SK-N-SH treated with all-trans-retinoic acid at 6 μM for 48 hours (cell line): ENCODE data around the gene MEGF9.

ENCODE experiments used
- ATAC-seq: fragments of 200-7000 bp; cut with Tn5 transposase; 3 replicates; pipeline ENCODE4 v1.9.1; 2020; ENCODE audit warnings: mild to moderate bottlenecking, moderate library complexity
- ARNTL ChIP-seq: fragments of 450-650 bp; formaldehyde crosslinking; IDR thresholded peaks from 2 replicates; pipeline ENCODE4 v1.5.0; 2020; ENCODE audit warnings: low read depth, mild to moderate bottlenecking, moderate library complexity, borderline replicate concordance
- BACH2 ChIP-seq: fragments of 250-450 bp; sonication (Bioruptor Pico); IDR thresholded peaks from 2 replicates; pipeline ENCODE4 v1.9.0; 2021; ENCODE audit warnings: mild to moderate bottlenecking, borderline replicate concordance
- CSDC2 ChIP-seq: fragments of 250-450 bp; sonication (Bioruptor Pico); IDR thresholded peaks from 2 replicates; pipeline ENCODE4 v1.5.0; 2020; ENCODE audit warnings: mild to moderate bottlenecking, moderate library complexity
- ESRRG ChIP-seq: fragments of 250-450 bp; sonication (Bioruptor Pico); IDR thresholded peaks from 2 replicates; pipeline ENCODE4 v1.6.1; 2021; ENCODE audit warnings: mild to moderate bottlenecking
- GLIS3 ChIP-seq: fragments of 250-450 bp; sonication (Bioruptor Pico); IDR thresholded peaks from 2 replicates; pipeline ENCODE4 v1.5.0; 2020; ENCODE audit warnings: mild to moderate bottlenecking, moderate library complexity
- ISL1 ChIP-seq: fragments of 250-450 bp; sonication (Bioruptor Pico); IDR thresholded peaks from 2 replicates; pipeline ENCODE4 v2.1.2; 2022; ENCODE audit warnings: mild to moderate bottlenecking, moderate library complexity
- OSR1 ChIP-seq: fragments of 250-450 bp; sonication (Bioruptor Pico); IDR thresholded peaks from 2 replicates; pipeline ENCODE4 v1.8.0; 2022; ENCODE audit warnings: moderate library complexity, mild to moderate bottlenecking, inconsistent platforms
- RARB ChIP-seq: fragments of 250-450 bp; sonication (Bioruptor Pico); IDR thresholded peaks from 2 replicates; pipeline ENCODE4 v1.8.0; 2021; ENCODE audit warnings: mild to moderate bottlenecking, moderate library complexity
- SNAI2 ChIP-seq: fragments of 250-450 bp; sonication (Bioruptor Pico); IDR thresholded peaks from 2 replicates; pipeline ENCODE4 v1.5.0; 2020; ENCODE audit warnings: mild to moderate bottlenecking, moderate library complexity
- TCF4 ChIP-seq: fragments of 250-450 bp; sonication (Bioruptor Pico); IDR thresholded peaks from 2 replicates; pipeline ENCODE4 v1.8.0; 2021; ENCODE audit warnings: mild to moderate bottlenecking, moderate library complexity, borderline replicate concordance
- TOX ChIP-seq: fragments of 250-450 bp; sonication (Bioruptor Pico); IDR thresholded peaks from 2 replicates; pipeline ENCODE4 v1.8.0; 2021; ENCODE audit warnings: mild to moderate bottlenecking, moderate library complexity, borderline replicate concordance
- ZC3H10 ChIP-seq: fragments of 250-450 bp; sonication (Bioruptor Pico); IDR thresholded peaks from 2 replicates; pipeline ENCODE4 v1.5.1; 2021; ENCODE audit warnings: mild to moderate bottlenecking, moderate library complexity
- ZFP3 ChIP-seq: fragments of 250-450 bp; sonication (Bioruptor Pico); IDR thresholded peaks from 2 replicates; pipeline ENCODE4 v1.5.0; 2020; ENCODE audit warnings: mild to moderate bottlenecking, moderate library complexity
- ZFP30 ChIP-seq: fragments of 450-650 bp; formaldehyde crosslinking; IDR thresholded peaks from 2 replicates; pipeline ENCODE4 v1.5.0; 2022; ENCODE audit warnings: mild to moderate bottlenecking, moderate library complexity
- ZNF565 ChIP-seq: fragments of 450-650 bp; formaldehyde crosslinking; conservative IDR thresholded peaks from 2 replicates; pipeline ENCODE4 v1.5.0; 2020; ENCODE audit warnings: low read depth, mild to moderate bottlenecking, moderate library complexity
- ZNF70 ChIP-seq: fragments of 450-650 bp; formaldehyde crosslinking; IDR thresholded peaks from 2 replicates; pipeline ENCODE4 v1.5.0; 2020; ENCODE audit warnings: mild to moderate bottlenecking, moderate library complexity
- TF ChIP-seq, protein P1 (sequence below): fragments of 250-450 bp; sonication (Bioruptor Pico); IDR thresholded peaks from 2 replicates; pipeline ENCODE4 v1.8.0; 2021; ENCODE audit warnings: low read depth, mild to moderate bottlenecking, moderate library complexity, borderline replicate concordance
- TF ChIP-seq, protein P2 (sequence below): fragments of 250-450 bp; sonication (Bioruptor Pico); IDR thresholded peaks from 2 replicates; pipeline ENCODE4 v1.8.0; 2020; ENCODE audit warnings: mild to moderate bottlenecking, moderate library complexity, borderline replicate concordance
- TF ChIP-seq, protein P3 (sequence below): fragments of 250-450 bp; sonication (Bioruptor Pico); IDR thresholded peaks from 2 replicates; pipeline ENCODE4 v1.5.0; 2020; ENCODE audit warnings: mild to moderate bottlenecking, moderate library complexity
- TF ChIP-seq, protein P4 (sequence below): fragments of 250-450 bp; sonication (Bioruptor Pico); IDR thresholded peaks from 2 replicates; pipeline ENCODE4 v1.5.1; 2021; ENCODE audit warnings: mild to moderate bottlenecking, moderate library complexity
- TF ChIP-seq, protein P5 (sequence below): fragments of 250-450 bp; sonication (Bioruptor Pico); IDR thresholded peaks from 2 replicates; pipeline ENCODE4 v1.5.1; 2020; ENCODE audit warnings: low read depth, mild to moderate bottlenecking, moderate library complexity

Gene MEGF9

DNA sequence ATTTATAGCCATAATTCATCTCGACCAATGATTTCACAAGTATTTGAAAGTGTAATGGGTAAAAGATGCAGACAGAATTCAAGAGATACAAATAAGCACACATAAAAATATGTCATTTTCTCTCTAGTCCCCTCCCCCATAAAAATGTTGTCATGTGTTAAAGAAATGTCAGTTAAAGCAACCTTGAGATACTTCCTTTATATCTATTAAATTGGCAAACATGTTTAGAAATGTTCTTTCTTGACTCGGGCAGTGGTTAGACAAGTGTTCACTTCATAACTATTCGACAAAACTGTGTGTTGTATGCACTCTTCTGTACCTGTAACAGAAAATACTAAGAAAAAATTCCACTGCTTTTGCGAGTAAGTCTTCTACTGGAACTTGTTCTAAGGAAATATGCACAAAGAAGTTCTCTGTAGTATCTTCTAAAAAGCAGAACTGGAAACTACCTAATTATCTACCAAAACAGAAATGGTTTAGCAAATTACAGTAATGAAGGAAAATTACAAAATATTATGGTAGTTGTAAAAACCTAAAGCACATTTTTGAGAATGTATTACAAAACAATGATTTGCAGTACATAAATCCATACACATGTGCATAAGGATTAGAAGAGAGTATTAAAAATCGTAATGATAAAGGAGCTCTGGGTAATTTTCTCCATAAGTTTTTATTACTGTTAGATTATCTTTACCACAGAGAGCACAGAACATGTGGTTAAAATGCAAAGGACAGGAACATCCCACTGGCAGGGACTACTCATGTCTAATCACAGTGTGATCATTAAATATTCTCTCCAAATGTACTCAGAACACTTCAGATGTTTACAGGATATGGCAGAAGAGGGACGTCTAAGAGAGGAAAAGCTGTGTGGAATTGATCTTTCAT, 43.0 kb upstream of the MEGF9 start:
- no peak for ATAC-seq
- no peak for TF ChIP-seq RARB
- TF ChIP-seq, all 23 proteins: peak for 0

DNA sequence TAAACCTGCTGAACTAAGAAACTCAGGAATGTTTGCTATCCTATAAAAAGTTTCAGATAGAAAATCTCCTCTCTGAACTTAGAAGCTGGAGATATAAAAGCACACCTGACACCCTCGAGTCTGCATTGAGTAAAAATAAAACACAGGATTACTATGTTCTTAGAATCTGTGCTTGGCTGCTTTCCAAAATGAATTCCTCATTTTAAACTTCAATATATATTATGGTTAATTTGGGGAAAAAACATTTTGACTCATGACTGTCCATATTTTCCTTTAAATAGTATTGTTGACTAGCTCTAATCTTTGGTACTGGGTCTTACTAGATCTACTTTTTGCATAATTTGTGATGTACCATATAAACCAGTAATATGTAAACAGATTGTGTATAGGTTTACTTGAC, 42.3 kb upstream of the MEGF9 start:
- TF ChIP-seq, protein P1, sequence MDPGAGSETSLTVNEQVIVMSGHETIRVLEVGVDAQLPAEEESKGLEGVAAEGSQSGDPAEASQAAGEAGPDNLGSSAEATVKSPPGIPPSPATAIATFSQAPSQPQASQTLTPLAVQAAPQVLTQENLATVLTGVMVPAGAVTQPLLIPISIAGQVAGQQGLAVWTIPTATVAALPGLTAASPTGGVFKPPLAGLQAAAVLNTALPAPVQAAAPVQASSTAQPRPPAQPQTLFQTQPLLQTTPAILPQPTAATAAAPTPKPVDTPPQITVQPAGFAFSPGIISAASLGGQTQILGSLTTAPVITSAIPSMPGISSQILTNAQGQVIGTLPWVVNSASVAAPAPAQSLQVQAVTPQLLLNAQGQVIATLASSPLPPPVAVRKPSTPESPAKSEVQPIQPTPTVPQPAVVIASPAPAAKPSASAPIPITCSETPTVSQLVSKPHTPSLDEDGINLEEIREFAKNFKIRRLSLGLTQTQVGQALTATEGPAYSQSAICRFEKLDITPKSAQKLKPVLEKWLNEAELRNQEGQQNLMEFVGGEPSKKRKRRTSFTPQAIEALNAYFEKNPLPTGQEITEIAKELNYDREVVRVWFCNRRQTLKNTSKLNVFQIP (CRISPR knock-in tag): no peak
- TF ChIP-seq, protein P2, sequence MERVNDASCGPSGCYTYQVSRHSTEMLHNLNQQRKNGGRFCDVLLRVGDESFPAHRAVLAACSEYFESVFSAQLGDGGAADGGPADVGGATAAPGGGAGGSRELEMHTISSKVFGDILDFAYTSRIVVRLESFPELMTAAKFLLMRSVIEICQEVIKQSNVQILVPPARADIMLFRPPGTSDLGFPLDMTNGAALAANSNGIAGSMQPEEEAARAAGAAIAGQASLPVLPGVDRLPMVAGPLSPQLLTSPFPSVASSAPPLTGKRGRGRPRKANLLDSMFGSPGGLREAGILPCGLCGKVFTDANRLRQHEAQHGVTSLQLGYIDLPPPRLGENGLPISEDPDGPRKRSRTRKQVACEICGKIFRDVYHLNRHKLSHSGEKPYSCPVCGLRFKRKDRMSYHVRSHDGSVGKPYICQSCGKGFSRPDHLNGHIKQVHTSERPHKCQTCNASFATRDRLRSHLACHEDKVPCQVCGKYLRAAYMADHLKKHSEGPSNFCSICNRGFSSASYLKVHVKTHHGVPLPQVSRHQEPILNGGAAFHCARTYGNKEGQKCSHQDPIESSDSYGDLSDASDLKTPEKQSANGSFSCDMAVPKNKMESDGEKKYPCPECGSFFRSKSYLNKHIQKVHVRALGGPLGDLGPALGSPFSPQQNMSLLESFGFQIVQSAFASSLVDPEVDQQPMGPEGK: no peak
- TF ChIP-seq ZC3H10 (CRISPR knock-in tag) (no peak), ISL1 (CRISPR knock-in tag) (no peak), TCF4 (CRISPR knock-in tag) (no peak)
- ATAC-seq: no peak; the same call in 2 of the 3 replicates

DNA sequence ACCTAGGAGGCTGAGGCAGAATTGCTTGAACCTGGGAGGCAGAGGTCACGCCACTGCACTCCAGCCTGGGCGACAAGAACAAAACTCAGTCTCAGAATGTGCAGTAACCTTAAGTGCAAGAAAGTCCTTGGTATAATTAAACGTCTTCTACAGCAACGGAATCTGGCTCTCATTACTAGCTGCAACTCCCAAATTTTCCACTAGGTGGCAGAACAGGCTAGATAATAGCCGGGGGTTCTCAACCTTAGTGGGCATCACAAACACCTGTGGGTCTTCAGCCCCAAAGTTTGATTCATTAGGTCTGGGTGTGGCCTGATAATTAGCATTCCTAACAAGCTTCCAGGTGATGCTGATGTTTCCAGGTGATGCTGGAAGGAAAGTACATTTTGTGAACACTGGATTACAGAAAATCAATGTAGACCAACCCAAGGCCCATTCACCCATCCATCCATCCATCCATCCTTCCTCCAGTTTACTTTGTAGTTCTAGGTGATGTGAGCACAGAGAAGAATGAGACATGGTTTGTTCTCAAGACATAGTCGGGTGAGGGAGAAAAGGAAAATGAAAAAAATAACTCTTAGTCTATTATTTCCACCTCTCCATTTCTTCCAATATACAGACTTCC, 41.7 kb upstream of the MEGF9 start:
- peak; percentile 82 for ATAC-seq
- TF ChIP-seq SNAI2 (CRISPR knock-in tag) (no peak), ZNF70 (no peak), ISL1 (CRISPR knock-in tag) (no peak), OSR1 (no peak), TCF4 (CRISPR knock-in tag) (no peak), ESRRG (no peak), GLIS3 (CRISPR knock-in tag) (no peak), BACH2 (CRISPR knock-in tag) (no peak)
- TF ChIP-seq, protein P3, sequence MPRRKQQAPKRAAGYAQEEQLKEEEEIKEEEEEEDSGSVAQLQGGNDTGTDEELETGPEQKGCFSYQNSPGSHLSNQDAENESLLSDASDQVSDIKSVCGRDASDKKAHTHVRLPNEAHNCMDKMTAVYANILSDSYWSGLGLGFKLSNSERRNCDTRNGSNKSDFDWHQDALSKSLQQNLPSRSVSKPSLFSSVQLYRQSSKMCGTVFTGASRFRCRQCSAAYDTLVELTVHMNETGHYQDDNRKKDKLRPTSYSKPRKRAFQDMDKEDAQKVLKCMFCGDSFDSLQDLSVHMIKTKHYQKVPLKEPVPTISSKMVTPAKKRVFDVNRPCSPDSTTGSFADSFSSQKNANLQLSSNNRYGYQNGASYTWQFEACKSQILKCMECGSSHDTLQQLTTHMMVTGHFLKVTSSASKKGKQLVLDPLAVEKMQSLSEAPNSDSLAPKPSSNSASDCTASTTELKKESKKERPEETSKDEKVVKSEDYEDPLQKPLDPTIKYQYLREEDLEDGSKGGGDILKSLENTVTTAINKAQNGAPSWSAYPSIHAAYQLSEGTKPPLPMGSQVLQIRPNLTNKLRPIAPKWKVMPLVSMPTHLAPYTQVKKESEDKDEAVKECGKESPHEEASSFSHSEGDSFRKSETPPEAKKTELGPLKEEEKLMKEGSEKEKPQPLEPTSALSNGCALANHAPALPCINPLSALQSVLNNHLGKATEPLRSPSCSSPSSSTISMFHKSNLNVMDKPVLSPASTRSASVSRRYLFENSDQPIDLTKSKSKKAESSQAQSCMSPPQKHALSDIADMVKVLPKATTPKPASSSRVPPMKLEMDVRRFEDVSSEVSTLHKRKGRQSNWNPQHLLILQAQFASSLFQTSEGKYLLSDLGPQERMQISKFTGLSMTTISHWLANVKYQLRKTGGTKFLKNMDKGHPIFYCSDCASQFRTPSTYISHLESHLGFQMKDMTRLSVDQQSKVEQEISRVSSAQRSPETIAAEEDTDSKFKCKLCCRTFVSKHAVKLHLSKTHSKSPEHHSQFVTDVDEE: no peak
- TF ChIP-seq, protein P4, sequence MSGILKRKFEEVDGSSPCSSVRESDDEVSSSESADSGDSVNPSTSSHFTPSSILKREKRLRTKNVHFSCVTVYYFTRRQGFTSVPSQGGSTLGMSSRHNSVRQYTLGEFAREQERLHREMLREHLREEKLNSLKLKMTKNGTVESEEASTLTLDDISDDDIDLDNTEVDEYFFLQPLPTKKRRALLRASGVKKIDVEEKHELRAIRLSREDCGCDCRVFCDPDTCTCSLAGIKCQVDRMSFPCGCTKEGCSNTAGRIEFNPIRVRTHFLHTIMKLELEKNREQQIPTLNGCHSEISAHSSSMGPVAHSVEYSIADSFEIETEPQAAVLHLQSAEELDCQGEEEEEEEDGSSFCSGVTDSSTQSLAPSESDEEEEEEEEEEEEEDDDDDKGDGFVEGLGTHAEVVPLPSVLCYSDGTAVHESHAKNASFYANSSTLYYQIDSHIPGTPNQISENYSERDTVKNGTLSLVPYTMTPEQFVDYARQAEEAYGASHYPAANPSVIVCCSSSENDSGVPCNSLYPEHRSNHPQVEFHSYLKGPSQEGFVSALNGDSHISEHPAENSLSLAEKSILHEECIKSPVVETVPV: no peak

DNA sequence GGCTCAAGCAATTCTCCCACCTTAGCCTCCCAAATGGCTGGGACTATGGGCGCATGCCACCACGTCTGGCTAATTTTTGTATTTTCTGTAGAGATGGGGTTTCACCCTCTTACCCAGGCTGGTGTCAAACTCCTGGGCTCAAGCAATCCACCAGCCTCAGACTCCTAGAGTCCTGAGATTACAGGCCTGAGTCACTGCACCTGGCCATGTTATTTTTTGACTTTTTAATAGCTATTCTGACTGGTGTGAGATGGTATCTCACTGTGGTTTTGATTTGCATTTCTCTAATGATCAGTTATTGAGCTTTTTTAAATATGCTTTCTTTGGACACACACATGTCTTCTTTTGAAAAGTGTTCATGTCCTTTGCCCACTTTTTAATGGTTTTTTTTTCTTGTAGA, 40.8 kb upstream of the MEGF9 start:
- ATAC-seq: no peak
- TF ChIP-seq ARNTL (CRISPR knock-in tag): no peak
- TF ChIP-seq, protein P5, sequence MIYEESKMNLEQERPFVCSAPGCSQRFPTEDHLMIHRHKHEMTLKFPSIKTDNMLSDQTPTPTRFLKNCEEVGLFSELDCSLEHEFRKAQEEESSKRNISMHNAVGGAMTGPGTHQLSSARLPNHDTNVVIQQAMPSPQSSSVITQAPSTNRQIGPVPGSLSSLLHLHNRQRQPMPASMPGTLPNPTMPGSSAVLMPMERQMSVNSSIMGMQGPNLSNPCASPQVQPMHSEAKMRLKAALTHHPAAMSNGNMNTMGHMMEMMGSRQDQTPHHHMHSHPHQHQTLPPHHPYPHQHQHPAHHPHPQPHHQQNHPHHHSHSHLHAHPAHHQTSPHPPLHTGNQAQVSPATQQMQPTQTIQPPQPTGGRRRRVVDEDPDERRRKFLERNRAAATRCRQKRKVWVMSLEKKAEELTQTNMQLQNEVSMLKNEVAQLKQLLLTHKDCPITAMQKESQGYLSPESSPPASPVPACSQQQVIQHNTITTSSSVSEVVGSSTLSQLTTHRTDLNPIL (CRISPR knock-in tag): no peak
- TF ChIP-seq, protein P3: no peak
- TF ChIP-seq SNAI2 (CRISPR knock-in tag): no peak
- no peak for TF ChIP-seq TCF4 (CRISPR knock-in tag)
- no peak for TF ChIP-seq TOX
- TF ChIP-seq CSDC2 (CRISPR knock-in tag): no peak
- TF ChIP-seq ZNF565: no peak
- TF ChIP-seq BACH2 (CRISPR knock-in tag): no peak
- no peak for TF ChIP-seq RARB
- TF ChIP-seq, protein P1 (CRISPR knock-in tag): no peak
- no peak for TF ChIP-seq ZFP30 (CRISPR knock-in tag)
- TF ChIP-seq ZFP3: no peak
- TF ChIP-seq ZC3H10 (CRISPR knock-in tag): no peak
- TF ChIP-seq ZNF70: no peak
